GM12892 (cell line): ENCODE data around the gene RASSF5.
A peak's percentile ranks its signal among the peaks of the same experiment; 100 is the strongest.

Experiments used
- POLR2A ChIP-seq: IDR thresholded peaks from 2 replicates; pipeline ENCODE4 v1.6.1; 2011; ENCODE audit warnings: low read depth, low read length, control low read depth
- POLR2AphosphoS5 ChIP-seq: IDR thresholded peaks from 2 replicates; pipeline ENCODE4 v1.6.1; 2011; ENCODE audit warnings: low read depth, low read length, control low read depth
- TAF1 ChIP-seq: IDR thresholded peaks from 2 replicates; pipeline ENCODE4 v1.6.1; 2011; ENCODE audit warnings: low read depth, mild to moderate bottlenecking, control low read depth, low read length, borderline replicate concordance

DNA sequence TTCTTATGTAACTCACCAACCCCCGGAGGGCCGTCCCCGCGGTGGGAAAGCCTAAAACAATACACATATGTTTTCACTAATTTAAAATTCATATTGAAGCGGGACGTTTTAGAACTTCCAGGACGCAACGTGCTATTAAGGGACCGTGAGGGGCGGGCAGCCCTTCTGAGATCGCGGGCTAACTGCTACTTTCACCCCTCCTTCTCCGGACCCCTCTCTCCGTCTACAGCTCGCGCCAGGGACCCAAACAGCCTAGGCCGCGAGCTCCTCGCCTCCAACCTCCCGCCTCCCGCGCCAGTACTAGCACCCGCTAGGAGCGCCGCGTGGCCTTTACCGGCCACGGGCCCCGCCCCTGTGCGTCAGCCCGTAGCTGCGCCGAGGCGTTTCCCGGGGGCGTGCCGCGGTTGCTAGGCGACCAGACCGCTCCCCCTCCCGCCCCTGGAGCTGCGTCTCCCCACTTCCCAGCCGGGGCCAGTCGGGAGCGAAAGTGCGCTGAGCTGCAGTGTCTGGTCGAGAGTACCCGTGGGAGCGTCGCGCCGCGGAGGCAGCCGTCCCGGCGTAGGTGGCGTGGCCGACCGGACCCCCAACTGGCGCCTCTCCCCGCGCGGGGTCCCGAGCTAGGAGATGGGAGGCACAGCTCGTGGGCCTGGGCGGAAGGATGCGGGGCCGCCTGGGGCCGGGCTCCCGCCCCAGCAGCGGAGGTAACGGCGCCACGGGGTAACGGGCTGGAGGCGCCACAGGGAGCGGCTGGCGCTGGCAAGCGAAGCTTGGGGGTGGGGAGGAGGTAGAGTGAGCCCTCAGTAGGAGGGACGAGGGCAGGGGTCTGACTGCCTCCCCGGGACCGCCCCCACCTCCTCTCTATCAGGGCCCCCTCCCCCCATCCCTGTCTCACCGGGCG is 128.0 kb downstream of the RASSF5 start, which contains the start of gene DYRK3:
- peak; percentile 37; the same call in 1 of the 2 replicates for TF ChIP-seq TAF1
- peak; percentile 87 for TF ChIP-seq POLR2A
- TF ChIP-seq POLR2AphosphoS5, result peak; percentile 84
